MCF 10A (cell line): ENCODE results near the gene ERC2. TPM values are rescaled to one million over a fixed set of nuclear protein-coding genes. Genes with fewer than 3 reads are reported as not detected.

Experiments used
- BruUV-seq: library from RNA; stranded (reverse); fragments of 400-500 nt; replicated peaks from 2 replicates; lab custom pipeline; 2021; lab: Mats Ljungman, UMichigan
- CTCF ChIA-PET: fragments of 300-600 bp; sonication (Branson Sonifier 250); formaldehyde crosslinking; extraction: SDS; loops from one replicate; lab custom pipeline; 2021; ENCODE audit warnings: antibody characterized with exemption, inconsistent platforms; lab: Yijun Ruan, JAX
- POLR2A ChIA-PET: fragments of 300-600, 350-650 bp; sonication (Branson Sonifier 250); formaldehyde crosslinking; extraction: SDS; loops from one replicate; lab custom pipeline; 2020; ENCODE audit warnings: antibody characterized with exemption, inconsistent platforms; lab: Yijun Ruan, JAX
- DNase-seq: peaks from one replicate; pipeline ENCODE4 v3.0.0-alpha.2; 2018; ENCODE audit not compliant: unreplicated experiment
- H3K27ac Mint-ChIP-seq: one replicate; pipeline ENCODE4 v1.8.0; 2022; ENCODE audit warnings: mild to moderate bottlenecking, low read depth, mixed read lengths; ENCODE audit not compliant: unreplicated experiment
- H3K27me3 Mint-ChIP-seq: one replicate; pipeline ENCODE4 v1.8.0; 2022; ENCODE audit warnings: mixed read lengths; ENCODE audit not compliant: insufficient read depth, unreplicated experiment
- H3K36me3 Mint-ChIP-seq: one replicate; pipeline ENCODE4 v1.8.0; 2022; ENCODE audit warnings: mild to moderate bottlenecking, moderate library complexity, mixed read lengths; ENCODE audit not compliant: insufficient read depth, unreplicated experiment
- H3K4me1 Mint-ChIP-seq: one replicate; pipeline ENCODE4 v1.8.0; 2022; ENCODE audit warnings: mixed read lengths; ENCODE audit not compliant: insufficient read depth, unreplicated experiment
- H3K4me3 Mint-ChIP-seq: one replicate; pipeline ENCODE4 v1.8.0; 2022; ENCODE audit warnings: mild to moderate bottlenecking, moderate library complexity, mixed read lengths; ENCODE audit not compliant: unreplicated experiment
- H3K9me3 Mint-ChIP-seq: one replicate; pipeline ENCODE4 v1.8.0; 2022; ENCODE audit warnings: mixed read lengths; ENCODE audit not compliant: unreplicated experiment
- intact Hi-C: fragments of 100-400 bp; cut with micrococcal nuclease; formaldehyde crosslinking; loops from 2 replicates; pipeline ENCODE4 v1.14.1; 2022
- total RNA-seq: library from RNA; stranded (reverse); gene quantifications from 2 replicates; pipeline ENCODE4 v1.2.3, GENCODE V29; 2022
- TF ChIP-seq, protein P1 (sequence below): fragments of 200-600 bp; IDR thresholded peaks from one replicate; pipeline ENCODE4 v1.8.0; 2022; ENCODE audit warnings: antibody characterized with exemption, mild to moderate bottlenecking; ENCODE audit not compliant: unreplicated experiment

The ERC2 gene
- total RNA-seq, 1 experiment from 2014 or later = 0.42 TPM

DNA sequence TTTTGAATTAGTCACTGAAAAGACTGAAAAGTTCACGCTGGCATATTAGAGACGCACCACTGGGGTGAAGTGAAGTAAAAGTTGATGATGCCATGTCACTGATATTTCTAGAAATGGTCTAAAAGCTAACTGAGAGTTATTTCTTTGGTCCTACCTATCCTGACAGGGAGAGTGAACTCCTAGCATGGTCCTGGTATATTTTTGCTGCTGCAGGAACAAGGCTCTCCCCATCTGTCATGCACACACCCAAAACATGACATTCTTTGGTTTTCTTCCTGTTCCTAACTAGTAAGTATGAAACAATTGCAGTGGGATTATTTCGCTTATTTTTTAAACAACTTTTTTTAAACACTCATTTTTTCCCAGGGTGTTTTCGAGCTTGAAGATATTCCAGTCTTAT lies 466.7 kb downstream of the ERC2 start:
- Mint-ChIP-seq H3K4me3 (no peak overlapping the region), H3K9me3 (no peaks in the 10 kb centered on the region), H3K4me1 (peaks cover 5% of the 10 kb centered on the region), H3K27me3 (no peaks in the 10 kb centered on the region), H3K27ac (no peak overlapping the region), H3K36me3 (no peaks in the 10 kb centered on the region)
- ChIA-PET CTCF (interaction anchor here (0.7 kb wide), 1 partner anchor 258 kb away, joined by 4 read pairs; no protein-coding TSS in a partner anchor), POLR2A (no interaction called here)
- TF ChIP-seq, protein P1, sequence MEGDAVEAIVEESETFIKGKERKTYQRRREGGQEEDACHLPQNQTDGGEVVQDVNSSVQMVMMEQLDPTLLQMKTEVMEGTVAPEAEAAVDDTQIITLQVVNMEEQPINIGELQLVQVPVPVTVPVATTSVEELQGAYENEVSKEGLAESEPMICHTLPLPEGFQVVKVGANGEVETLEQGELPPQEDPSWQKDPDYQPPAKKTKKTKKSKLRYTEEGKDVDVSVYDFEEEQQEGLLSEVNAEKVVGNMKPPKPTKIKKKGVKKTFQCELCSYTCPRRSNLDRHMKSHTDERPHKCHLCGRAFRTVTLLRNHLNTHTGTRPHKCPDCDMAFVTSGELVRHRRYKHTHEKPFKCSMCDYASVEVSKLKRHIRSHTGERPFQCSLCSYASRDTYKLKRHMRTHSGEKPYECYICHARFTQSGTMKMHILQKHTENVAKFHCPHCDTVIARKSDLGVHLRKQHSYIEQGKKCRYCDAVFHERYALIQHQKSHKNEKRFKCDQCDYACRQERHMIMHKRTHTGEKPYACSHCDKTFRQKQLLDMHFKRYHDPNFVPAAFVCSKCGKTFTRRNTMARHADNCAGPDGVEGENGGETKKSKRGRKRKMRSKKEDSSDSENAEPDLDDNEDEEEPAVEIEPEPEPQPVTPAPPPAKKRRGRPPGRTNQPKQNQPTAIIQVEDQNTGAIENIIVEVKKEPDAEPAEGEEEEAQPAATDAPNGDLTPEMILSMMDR = no peak
- no TSS peak for BruUV-seq
- intact Hi-C loops = no loop called here
- no peak for DNase-seq

DNA sequence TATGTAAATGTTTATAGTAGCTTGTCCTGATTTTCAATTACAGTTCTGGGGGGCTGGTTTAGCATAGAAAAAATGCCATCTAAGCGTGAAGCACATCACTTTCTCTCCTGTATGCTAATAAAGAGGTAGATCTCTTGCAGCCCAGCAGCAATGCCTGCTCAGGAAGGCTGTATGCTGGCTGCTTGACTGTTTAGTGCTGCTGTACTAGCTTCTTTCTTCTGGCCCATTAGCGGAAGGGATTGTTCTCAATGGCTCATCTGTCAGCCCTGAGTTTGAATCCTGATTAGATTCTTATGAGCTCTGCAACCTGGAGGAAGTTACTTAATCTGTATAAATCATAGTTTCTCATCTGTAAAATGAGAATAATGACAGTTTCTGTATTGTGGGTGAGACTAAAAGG lies 478.9 kb downstream of the ERC2 start:
- ChIA-PET CTCF (interaction anchor here (0.6 kb wide), 1 partner anchor 183 kb away, joined by 3 read pairs; no protein-coding TSS in a partner anchor), POLR2A (interaction anchor here (1.5 kb wide), 1 partner anchor 9 kb away, joined by 7 read pairs; no protein-coding TSS in a partner anchor)
- Mint-ChIP-seq H3K36me3 (peaks cover 6% of the 10 kb centered on the region), H3K27ac (no peak overlapping the region), H3K27me3 (no peaks in the 10 kb centered on the region), H3K4me1 (no peaks in the 10 kb centered on the region), H3K4me3 (no peak overlapping the region), H3K9me3 (no peaks in the 10 kb centered on the region)
- TF ChIP-seq, protein P1 = no peak
- BruUV-seq = no TSS peak
- DNase-seq = no peak
- intact Hi-C loops = no loop called here

DNA sequence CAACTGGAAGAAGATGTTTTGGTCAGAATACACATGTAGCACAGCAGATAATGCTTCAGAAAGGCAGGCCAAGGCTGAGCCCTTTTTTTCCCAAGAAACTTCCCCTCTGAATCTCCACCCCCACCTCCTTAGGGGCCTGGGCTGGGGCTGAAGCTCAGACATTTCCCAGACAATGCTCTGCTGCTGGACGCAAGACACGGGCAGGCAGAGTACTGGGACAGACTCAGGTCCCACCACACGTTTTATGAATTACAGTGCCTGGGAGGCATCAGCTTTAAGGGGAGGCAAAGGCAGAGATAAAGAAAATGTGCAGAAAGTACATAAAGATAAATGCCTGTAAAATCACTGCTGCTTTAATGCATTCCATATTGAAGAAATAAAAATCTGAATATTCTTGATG lies 479.4 kb downstream of the ERC2 start:
- BruUV-seq = no TSS peak
- Mint-ChIP-seq H3K4me3 (no peak overlapping the region), H3K27me3 (no peaks in the 10 kb centered on the region), H3K9me3 (no peaks in the 10 kb centered on the region), H3K36me3 (peaks cover 6% of the 10 kb centered on the region), H3K4me1 (no peaks in the 10 kb centered on the region), H3K27ac (no peak overlapping the region)
- intact Hi-C loops = no loop called here
- TF ChIP-seq, protein P1 = no peak
- ChIA-PET POLR2A (interaction anchor here (1.5 kb wide), 1 partner anchor 9 kb away, joined by 7 read pairs; no protein-coding TSS in a partner anchor), CTCF (interaction anchor here (0.5 to 0.6 kb wide), 2 partner anchors 183 to 1560 kb away, joined by 3 read pairs; no protein-coding TSS in a partner anchor)
- DNase-seq = no peak

- CTCF ChIA-PET = interaction anchor here (0.7 kb wide), 1 partner anchor 16 kb away, joined by 5 read pairs; no protein-coding TSS in a partner anchor
- H3K4me3 Mint-ChIP-seq = no peak overlapping the region
- POLR2A ChIA-PET = no interaction called here
- TF ChIP-seq, protein P1 = no peak
- intact Hi-C loops = no loop called here
- no peaks in the 10 kb centered on the region for H3K27me3 Mint-ChIP-seq
- DNase-seq = no peak
- BruUV-seq = no TSS peak
- no peaks in the 10 kb centered on the region for H3K36me3 Mint-ChIP-seq
- H3K27ac Mint-ChIP-seq = no peak overlapping the region
- H3K4me1 Mint-ChIP-seq = no peaks in the 10 kb centered on the region
- no peaks in the 10 kb centered on the region for H3K9me3 Mint-ChIP-seq
Observed at GRCh38 chr3:55984626-55985025, 483.6 kb downstream of the ERC2 start.
